Tibial artery (tissue), 4 donors: ENCODE results near the gene BDNF.
"Not testable (repeated sequence)": the region's sequence is repeated elsewhere in the genome, so short reads cannot be mapped to it uniquely, and the experiment has no call there.

Source experiments
- DNase-seq, 2 donors: peaks; one replicate each; pipeline ENCODE4 v3.0.0-alpha.2; 2019
- H3K27ac ChIP-seq, 2 donors: fragments of 200-600 bp; sonication (generic) in 1 of 2; 1 replicate in 1 of 2; 2 replicates in 1 of 2; pipeline ENCODE4 v1.5.1; 2018 to 2019; ENCODE audit warnings: mild to moderate bottlenecking in 1 of 2
- H3K27me3 ChIP-seq, 2 donors: fragments of 200-600 bp; sonication (generic) in 1 of 2; one replicate each; pipeline versions ENCODE4 v1.5.1 to v1.6.0; 2016 to 2019
- H3K36me3 ChIP-seq, 3 donors: fragments of 200-600 bp; sonication (generic) in 2 of 3; one replicate each; pipeline ENCODE4 v1.5.1; 2016 to 2019; ENCODE audit warnings: mild to moderate bottlenecking in 2 of 3
- H3K4me1 ChIP-seq, 4 donors: fragments of 200-600 bp; sonication (generic) in 2 of 4; 1 replicate in 3 of 4; 2 replicates in 1 of 4; pipeline ENCODE4 v1.5.1; 2016 to 2019
- H3K4me3 ChIP-seq, 2 donors: fragments of 200-600 bp; sonication (generic) in 1 of 2; 1 replicate in 1 of 2; 2 replicates in 1 of 2; pipeline ENCODE4 v1.5.1; 2018 to 2019; ENCODE audit warnings: mild to moderate bottlenecking in 2 of 2
- H3K9me3 ChIP-seq, 3 donors: fragments of 200-600 bp; sonication (generic) in 1 of 3; one replicate each; pipeline ENCODE4 v1.5.1; 2016 to 2019
- intact Hi-C: fragments of 100-400 bp; cut with DNase I; formaldehyde crosslinking; loops from one replicate; pipeline ENCODE4 v1.15.0; 2023; ENCODE audit warnings: low total_unique reads
- TF ChIP-seq, protein P1 (sequence below), 2 experiments: fragments of 200-600 bp in 1 of 2; fragments of 450-650 bp in 1 of 2; IDR thresholded peaks; one replicate each; pipeline ENCODE4 v1.5.1; 2017 to 2019; ENCODE audit warnings: antibody characterized with exemption in 2 of 2, mild to moderate bottlenecking in 1 of 2, moderate library complexity in 1 of 2

BDNF gene

DNA sequence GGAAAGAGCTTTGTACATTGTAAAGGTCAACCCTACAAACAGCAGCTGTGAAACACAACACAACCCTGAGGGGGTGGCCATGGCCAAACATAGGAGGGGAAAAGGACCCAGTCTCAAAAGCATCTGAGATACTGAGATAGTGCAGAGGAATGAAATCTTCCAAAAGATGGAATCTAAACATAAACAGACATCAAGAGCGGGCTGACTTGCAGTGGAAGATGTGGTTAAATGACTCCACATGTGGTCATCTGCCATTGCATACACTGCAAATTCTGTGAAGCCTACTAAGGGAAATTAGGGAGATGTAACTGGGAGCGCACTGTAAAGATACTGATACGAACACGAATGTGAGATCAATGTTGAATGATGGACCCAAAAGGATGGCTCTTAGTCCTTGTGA is 22.0 kb downstream of the BDNF start:
- Histone ChIP-seq H3K27me3 (no peaks in the 10 kb centered on the region), H3K36me3 (no peaks in the 10 kb centered on the region), H3K27ac (no peak overlapping the region), H3K9me3 (no peaks in the 10 kb centered on the region), H3K4me1 (no peaks in the 10 kb centered on the region), H3K4me3 (no peak overlapping the region)
- TF ChIP-seq, protein P1, sequence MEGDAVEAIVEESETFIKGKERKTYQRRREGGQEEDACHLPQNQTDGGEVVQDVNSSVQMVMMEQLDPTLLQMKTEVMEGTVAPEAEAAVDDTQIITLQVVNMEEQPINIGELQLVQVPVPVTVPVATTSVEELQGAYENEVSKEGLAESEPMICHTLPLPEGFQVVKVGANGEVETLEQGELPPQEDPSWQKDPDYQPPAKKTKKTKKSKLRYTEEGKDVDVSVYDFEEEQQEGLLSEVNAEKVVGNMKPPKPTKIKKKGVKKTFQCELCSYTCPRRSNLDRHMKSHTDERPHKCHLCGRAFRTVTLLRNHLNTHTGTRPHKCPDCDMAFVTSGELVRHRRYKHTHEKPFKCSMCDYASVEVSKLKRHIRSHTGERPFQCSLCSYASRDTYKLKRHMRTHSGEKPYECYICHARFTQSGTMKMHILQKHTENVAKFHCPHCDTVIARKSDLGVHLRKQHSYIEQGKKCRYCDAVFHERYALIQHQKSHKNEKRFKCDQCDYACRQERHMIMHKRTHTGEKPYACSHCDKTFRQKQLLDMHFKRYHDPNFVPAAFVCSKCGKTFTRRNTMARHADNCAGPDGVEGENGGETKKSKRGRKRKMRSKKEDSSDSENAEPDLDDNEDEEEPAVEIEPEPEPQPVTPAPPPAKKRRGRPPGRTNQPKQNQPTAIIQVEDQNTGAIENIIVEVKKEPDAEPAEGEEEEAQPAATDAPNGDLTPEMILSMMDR (IDR thresholded peaks at IDR 0.05): no peak
- intact Hi-C loops: no loop called here
- no peak for DNase-seq

DNA sequence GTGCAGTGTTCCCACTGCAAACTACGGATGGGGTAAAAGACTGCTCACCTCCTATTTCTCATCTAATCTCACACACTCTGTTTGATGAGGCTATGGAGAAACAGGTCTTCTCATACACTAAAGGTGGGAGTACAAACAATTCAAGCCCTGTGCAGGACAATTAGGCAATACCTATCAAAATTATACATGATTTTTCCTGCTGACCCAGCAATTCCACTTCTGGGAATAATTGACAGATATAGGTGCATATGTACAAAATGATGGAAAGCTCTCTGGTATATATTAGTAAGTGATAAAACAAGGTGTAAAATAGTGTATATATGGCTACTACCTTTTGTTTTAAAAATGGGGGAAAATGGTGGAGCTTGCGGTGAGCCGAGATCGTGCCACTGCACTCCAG is 23.1 kb downstream of the BDNF start:
- Histone ChIP-seq H3K27ac (no peak overlapping the region), H3K36me3 (no peaks in the 10 kb centered on the region), H3K9me3 (no peaks in the 10 kb centered on the region), H3K4me3 (no peak overlapping the region), H3K4me1 (no peaks in the 10 kb centered on the region), H3K27me3 (no peaks in the 10 kb centered on the region)
- intact Hi-C loops: no loop called here
- DNase-seq: no peak
- TF ChIP-seq, protein P1 (IDR thresholded peaks at IDR 0.05): no peak

DNA sequence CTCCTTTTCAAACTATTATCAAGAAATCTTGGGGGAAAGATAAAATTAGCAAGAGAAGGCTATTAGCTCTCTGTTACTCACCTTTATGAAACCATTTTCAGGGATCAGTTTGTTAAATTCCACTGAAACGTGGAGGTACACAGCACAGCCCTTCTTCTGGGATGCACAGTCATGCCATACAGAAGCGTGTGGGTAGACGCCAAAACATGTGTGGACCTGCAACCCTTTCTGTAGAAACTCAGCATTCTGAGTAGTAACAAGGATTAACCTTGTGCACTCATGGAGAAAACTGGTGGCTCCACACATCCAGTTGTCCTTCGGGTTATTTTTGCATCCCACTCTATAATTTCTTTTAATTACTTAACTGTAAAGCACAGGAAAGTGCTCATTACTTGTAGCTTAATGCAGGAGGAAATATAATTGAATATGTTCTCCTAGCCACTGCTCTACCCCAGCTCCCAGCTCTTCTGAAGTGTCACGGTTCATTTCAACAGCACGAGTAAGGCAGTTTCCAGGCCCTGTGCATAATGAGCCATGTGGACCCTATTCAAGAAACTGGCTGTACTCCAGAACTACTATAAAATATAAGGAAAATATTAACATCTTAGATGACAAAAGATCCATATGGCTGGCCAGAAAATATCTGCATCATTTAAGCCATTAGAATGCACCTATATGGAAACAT is 26.1 kb downstream of the BDNF start:
- intact Hi-C loops: no loop called here
- no peaks in the 10 kb centered on the region for H3K36me3 ChIP-seq
- no peak overlapping the region for H3K4me3 ChIP-seq
- no peak overlapping the region for H3K27ac ChIP-seq
- no peaks in the 10 kb centered on the region for H3K27me3 ChIP-seq
- TF ChIP-seq, protein P1 (IDR thresholded peaks at IDR 0.05): no peak
- H3K9me3 ChIP-seq: no peaks in the 10 kb centered on the region
- H3K4me1 ChIP-seq: no peaks in the 10 kb centered on the region
- no peak for DNase-seq

DNA sequence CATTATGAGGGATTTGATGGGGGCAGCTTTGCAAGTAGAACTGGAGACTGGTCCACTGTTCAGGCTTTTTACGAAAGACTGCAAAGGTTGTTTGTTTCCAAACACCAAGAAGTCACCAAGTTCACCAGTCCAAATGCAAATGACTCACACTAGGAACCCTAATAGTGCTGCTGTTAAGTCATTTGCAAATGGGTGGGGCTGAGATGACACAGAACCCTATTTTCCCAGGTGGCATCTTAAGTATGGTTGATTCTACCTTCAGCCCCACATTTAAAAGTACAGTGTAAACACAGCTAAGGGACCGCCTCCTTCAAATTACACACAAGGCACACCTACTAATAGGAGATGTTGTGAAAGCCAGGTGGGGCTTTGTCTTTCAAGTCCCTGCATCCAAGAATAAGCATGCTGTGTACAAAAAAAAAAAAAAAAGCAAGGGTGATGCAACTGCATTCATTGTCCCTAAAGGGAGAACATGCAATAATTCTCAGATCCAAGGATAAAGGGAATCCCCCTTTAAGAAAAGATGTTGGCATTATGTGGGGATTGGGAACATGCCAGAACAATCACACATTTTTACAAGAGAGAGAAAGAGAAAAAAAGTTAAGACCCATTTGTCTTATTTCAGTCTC is 27.3 kb downstream of the BDNF start:
- DNase-seq: no peak
- Histone ChIP-seq H3K27ac (no peak overlapping the region), H3K4me3 (no peak overlapping the region), H3K27me3 (no peaks in the 10 kb centered on the region), H3K4me1 (no peaks in the 10 kb centered on the region), H3K9me3 (no peaks in the 10 kb centered on the region), H3K36me3 (no peaks in the 10 kb centered on the region)
- intact Hi-C loops: no loop called here
- TF ChIP-seq, protein P1 (IDR thresholded peaks at IDR 0.05): no peak

DNA sequence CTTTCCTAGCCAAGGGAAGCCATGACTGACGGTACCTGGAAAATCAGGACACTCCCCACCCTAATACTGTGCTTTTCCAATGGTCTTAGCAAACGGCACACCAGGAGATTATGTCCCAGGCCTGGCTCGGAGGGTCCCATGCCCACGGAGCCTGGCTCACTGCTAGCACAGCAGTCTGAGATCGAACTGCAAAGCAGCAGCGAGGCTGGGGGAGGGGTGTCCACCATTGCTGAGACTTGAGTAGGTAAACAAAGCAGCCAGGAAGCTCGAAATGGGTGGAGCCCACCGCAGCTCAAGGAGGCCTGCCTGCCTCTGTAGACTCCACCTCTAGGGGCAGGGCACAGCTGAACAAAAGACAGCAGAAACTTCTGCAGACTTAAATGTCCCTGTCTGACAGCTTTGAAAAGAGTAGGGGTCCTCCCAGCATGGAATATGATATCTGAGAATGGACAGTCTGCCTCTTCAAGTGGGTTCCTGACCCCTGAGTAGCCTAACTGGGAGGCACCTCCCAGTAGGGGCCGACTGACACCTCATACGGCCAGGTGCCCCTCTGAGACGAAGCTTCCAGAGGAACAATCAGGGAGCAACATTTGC is 34.6 kb downstream of the BDNF start:
- H3K4me1 ChIP-seq, H3K36me3 ChIP-seq, H3K27ac ChIP-seq, DNase-seq, intact Hi-C loops, H3K4me3 ChIP-seq, H3K9me3 ChIP-seq, H3K27me3 ChIP-seq: not testable (repeated sequence)

DNA sequence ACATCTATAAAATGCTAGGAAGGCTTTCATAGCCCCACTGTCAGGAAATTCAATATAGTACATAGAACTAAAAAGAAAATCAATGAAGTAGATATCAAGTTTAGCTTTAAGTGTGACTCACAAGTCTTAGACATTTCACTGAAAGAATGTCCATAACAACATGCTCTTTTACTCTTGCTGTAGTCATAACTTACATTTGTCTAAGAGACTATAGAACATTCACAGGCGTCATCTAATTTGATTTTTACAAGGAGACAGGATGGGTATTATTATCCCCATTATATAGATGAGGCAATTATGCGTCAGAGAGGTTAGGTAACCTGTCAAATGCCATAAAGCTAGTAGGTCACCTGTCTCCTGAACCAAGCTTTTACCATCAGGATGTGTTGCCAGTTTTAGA is 36.9 kb downstream of the BDNF start:
- Histone ChIP-seq H3K4me3 (no peak overlapping the region), H3K36me3 (peaks cover under 1 to 7% (median 4%) of the 10 kb centered on the region in 3 donors), H3K27me3 (no peaks in the 10 kb centered on the region), H3K9me3 (peaks cover 0 to 5% (median 0%) of the 10 kb centered on the region in 3 donors), H3K4me1 (no peaks in the 10 kb centered on the region), H3K27ac (no peak overlapping the region)
- no peak for DNase-seq
- TF ChIP-seq, protein P1 (IDR thresholded peaks at IDR 0.05): no peak
- intact Hi-C loops: no loop called here
